GM06990 (cell line): ENCODE measurements around the gene OR4F3.
"Not testable (repeated sequence)": the region's sequence is repeated elsewhere in the genome, so short reads cannot be mapped to it uniquely, and the experiment has no call there.

Experiments
- DNase-seq: peaks from one replicate; pipeline ENCODE4 v3.0.0-alpha.2; 2011; ENCODE audit not compliant: insufficient read length; ENCODE audit errors: extremely low read depth
- H3K27me3 ChIP-seq: replicated peaks from 2 replicates; pipeline ENCODE4 v1.6.0; 2011; ENCODE audit warnings: low read length; ENCODE audit not compliant: control insufficient read depth, insufficient read depth
- H3K36me3 ChIP-seq: 2 replicates; pipeline ENCODE4 v1.5.1; 2011; ENCODE audit warnings: low read length; ENCODE audit not compliant: control insufficient read depth, insufficient read depth
- H3K4me3 ChIP-seq: replicated peaks from 2 replicates; pipeline ENCODE4 v1.5.1; 2011; ENCODE audit warnings: low read depth, mild to moderate bottlenecking, control low read depth, low read length

OR4F3 gene

GRCh38 chr5:181366968-181367367 is at the start of gene OR4F3:
Gene OR4F3, plus strand, starts transcription at chr5:181367268.
- not testable (repeated sequence) for DNase-seq, H3K36me3 ChIP-seq, H3K27me3 ChIP-seq, H3K4me3 ChIP-seq
